PC-3 (cell line): ENCODE measurements around the gene PARP3.

Experiments
- CTCF ChIP-seq: fragments of 300-600 bp; sonication (generic); conservative IDR thresholded peaks from 2 replicates; pipeline ENCODE4 v1.5.1; 2017; ENCODE audit warnings: antibody characterized with exemption, low read depth, mild to moderate bottlenecking, low read length
- EZH2phosphoT487 ChIP-seq: fragments of 300-600 bp; sonication (generic); IDR thresholded peaks from 2 replicates; pipeline ENCODE4 v1.6.1; 2018; ENCODE audit warnings: mild to moderate bottlenecking, antibody characterized with exemption, low read length, borderline replicate concordance

- TF ChIP-seq CTCF (no peak), EZH2phosphoT487 (no peak)
Observed at GRCh38 chr3:51929420-51930003, 12.7 kb upstream of the PARP3 start.
